GM21381 (cell line): ENCODE data around the gene AKAP10.
"Not testable (repeated sequence)": the region's sequence is repeated elsewhere in the genome, so short reads cannot be mapped to it uniquely, and the experiment has no call there.

Experiments used
- ATAC-seq: cut with Tn5 transposase; IDR thresholded peaks from one replicate; pipeline ENCODE4 v1.9.1; 2021; ENCODE audit warnings: mild to moderate bottlenecking, moderate library complexity; ENCODE audit not compliant: unreplicated experiment

Gene AKAP10

GRCh38 chr17:19977293-19978208 lies at the start of gene AKAP10:
Gene AKAP10 (minus strand): TSS chr17:19977828. CDS start chr17:19977679, 149 bp downstream.
- peak; percentile 79 for ATAC-seq

GRCh38 chr17:20026960-20027359 lies 49.3 kb upstream of the AKAP10 start:
- ATAC-seq, result no peak

- no peak for ATAC-seq
These were observed 45.1 kb upstream of the AKAP10 start for GRCh38 chr17:20022701-20023100.

- ATAC-seq, result not testable (repeated sequence)
These were observed 38.9 kb upstream of the AKAP10 start for GRCh38 chr17:20016475-20016992.

- no peak for ATAC-seq
These were observed 34.4 kb upstream of the AKAP10 start for GRCh38 chr17:20012017-20012536.

GRCh38 chr17:20010936-20011335 lies 33.3 kb upstream of the AKAP10 start:
- no peak for ATAC-seq

GRCh38 chr17:20010099-20010863 lies 32.7 kb upstream of the AKAP10 start:
- ATAC-seq, result no peak

- ATAC-seq, result peak; percentile 97
These were observed 31.9 kb upstream of the AKAP10 start, which contains the start of gene SPECC1 for GRCh38 chr17:20009302-20010098. Gene SPECC1 (plus strand): TSS chr17:20009359. CDS start chr17:20096652, 87,293 bp downstream.

- ATAC-seq, result peak; percentile 22
These were observed 31.3 kb upstream of the AKAP10 start for GRCh38 chr17:20009052-20009301.

- ATAC-seq, result peak; percentile 11
These were observed 30.8 kb upstream of the AKAP10 start for GRCh38 chr17:20008242-20009051.

GRCh38 chr17:19996502-19996901 lies 18.9 kb upstream of the AKAP10 start:
- ATAC-seq, result no peak

- ATAC-seq, result no peak
These were observed 18.5 kb upstream of the AKAP10 start for GRCh38 chr17:19996086-19996485.

GRCh38 chr17:19992803-19993713 lies 15.4 kb upstream of the AKAP10 start:
- peak; percentile 78 for ATAC-seq

GRCh38 chr17:19991252-19991885 lies 13.7 kb upstream of the AKAP10 start:
- ATAC-seq, result no peak

- ATAC-seq, result no peak
These were observed 10.3 kb upstream of the AKAP10 start for GRCh38 chr17:19987897-19988296.

GRCh38 chr17:19986941-19987861 lies 9.6 kb upstream of the AKAP10 start:
- no peak for ATAC-seq
